Astrocyte of the cerebellum (primary cell): ENCODE data around the gene NEK6.

Source experiments
- DNase-seq: peaks from one replicate; pipeline ENCODE4 v3.0.0-alpha.2; 2011; ENCODE audit warnings: low read depth
- H3K4me3 ChIP-seq: 2 replicates; pipeline ENCODE4 v1.5.1; 2011; ENCODE audit warnings: mild to moderate bottlenecking, low read depth, low read length, moderate library complexity
- CTCF ChIP-seq: IDR thresholded peaks from 2 replicates; pipeline ENCODE4 v1.5.1; 2012; ENCODE audit warnings: low read length, low read depth, moderate library complexity, mild to moderate bottlenecking; ENCODE audit errors: missing control alignments
- in situ Hi-C: cut with HindIII; loops from 2 replicates; pipeline ENCODE4 v1.10.0; 2017; ENCODE audit warnings: low sequenced_read_pairs

Gene NEK6

GRCh38 chr9:124217836-124218437, 39.8 kb upstream of the NEK6 start:
- no peak for DNase-seq
- no peak overlapping the region for H3K4me3 ChIP-seq
- in situ Hi-C loops = no loop called here
- no peak for TF ChIP-seq CTCF

- DNase-seq = no peak
- in situ Hi-C loops = no loop called here
- peak; percentile 10 for TF ChIP-seq CTCF
- H3K4me3 ChIP-seq = no peak overlapping the region
Measured at GRCh38 chr9:124218438-124218982, 39.2 kb upstream of the NEK6 start.

DNA sequence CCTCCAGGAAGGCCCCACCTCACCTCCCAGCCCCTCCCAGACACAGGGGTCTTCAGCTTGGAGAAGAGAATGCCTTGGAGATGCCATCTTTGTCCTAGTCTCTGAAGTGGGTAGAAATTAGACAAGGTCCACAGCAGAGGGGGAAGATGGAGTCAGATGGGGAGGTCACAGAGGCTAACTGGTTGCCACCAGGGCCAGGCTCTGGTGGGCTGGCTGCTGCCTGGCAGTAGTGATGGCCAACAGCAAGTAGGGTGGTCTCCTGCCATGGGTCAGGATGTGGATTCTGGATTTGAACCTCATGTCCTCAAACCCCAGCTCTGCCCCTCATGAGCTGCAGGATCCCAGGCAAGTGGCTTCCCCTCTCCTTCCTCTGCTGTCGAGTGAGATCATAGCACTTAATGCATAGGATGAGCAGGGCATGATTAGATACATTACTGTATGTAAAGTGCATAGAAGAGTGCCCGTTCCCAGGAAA, 38.7 kb upstream of the NEK6 start:
- no peak for TF ChIP-seq CTCF
- DNase-seq = no peak
- no peak overlapping the region for H3K4me3 ChIP-seq
- in situ Hi-C loops = no loop called here

GRCh38 chr9:124220946-124221451, 36.8 kb upstream of the NEK6 start:
- no peak overlapping the region for H3K4me3 ChIP-seq
- in situ Hi-C loops = loop anchor here (5.0 kb wide), 1 partner anchor 71 kb away; no protein-coding TSS in a partner anchor
- TF ChIP-seq CTCF = no peak
- DNase-seq = peak; percentile 40

DNA sequence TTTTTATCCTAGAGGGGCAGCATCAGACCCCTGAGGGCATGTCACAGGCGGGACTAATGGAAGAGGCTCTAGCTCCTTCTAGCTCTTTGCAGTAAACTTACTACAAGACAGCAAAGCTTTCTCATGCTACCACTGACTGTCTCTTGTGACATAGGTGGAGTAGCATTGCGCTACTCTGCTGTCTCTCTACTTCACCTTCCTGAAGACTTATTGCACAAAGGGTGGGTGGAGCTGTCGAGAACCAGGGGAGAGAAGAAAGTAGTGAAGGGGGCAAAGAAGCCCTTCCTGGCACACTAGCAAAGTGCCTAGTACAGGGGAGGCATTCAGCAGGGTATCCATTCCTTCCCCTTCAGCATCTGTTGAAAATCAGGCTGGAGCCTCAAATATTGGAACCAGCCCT, 36.1 kb upstream of the NEK6 start:
- TF ChIP-seq CTCF = no peak
- in situ Hi-C loops = loop anchor here (5.0 kb wide), 1 partner anchor 71 kb away; no protein-coding TSS in a partner anchor
- DNase-seq = no peak
- H3K4me3 ChIP-seq = no peak overlapping the region

DNA sequence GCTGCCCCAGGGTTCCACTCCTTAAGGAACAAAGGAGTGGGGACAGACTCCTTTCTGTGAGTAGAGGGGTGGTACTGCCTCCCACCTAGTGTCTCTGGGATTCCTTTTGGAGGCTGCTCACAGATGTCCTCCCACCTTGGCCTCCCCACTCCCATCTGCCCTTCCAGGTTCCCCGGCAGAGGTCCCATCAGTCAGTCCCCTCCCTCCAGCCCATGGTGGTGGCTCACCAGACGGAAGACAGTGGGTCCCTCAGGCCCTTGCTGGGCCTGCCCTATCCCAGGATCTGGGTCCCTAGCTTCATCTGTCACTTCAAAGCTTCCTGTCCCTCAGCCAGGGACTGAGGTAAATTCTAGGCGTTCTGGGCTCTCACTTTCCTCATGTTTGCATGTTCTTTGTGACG, 35.6 kb upstream of the NEK6 start:
- no peak for TF ChIP-seq CTCF
- in situ Hi-C loops = loop anchor here (5.0 kb wide), 1 partner anchor 70 kb away; no protein-coding TSS in a partner anchor
- no peak for DNase-seq
- H3K4me3 ChIP-seq = no peak overlapping the region
